Dedifferentiated amniotic fluid mesenchymal stem cell (primary cell): Measurements from ENCODE around the gene TRIM14.
"Not testable (repeated sequence)": the region's sequence is repeated elsewhere in the genome, so short reads cannot be mapped to it uniquely, and the experiment has no call there.

Experiments
- DNase-seq: peaks from one replicate; pipeline ENCODE4 v3.0.0-alpha.2; 2016; ENCODE audit errors: extremely low spot score

TRIM14 gene

DNA sequence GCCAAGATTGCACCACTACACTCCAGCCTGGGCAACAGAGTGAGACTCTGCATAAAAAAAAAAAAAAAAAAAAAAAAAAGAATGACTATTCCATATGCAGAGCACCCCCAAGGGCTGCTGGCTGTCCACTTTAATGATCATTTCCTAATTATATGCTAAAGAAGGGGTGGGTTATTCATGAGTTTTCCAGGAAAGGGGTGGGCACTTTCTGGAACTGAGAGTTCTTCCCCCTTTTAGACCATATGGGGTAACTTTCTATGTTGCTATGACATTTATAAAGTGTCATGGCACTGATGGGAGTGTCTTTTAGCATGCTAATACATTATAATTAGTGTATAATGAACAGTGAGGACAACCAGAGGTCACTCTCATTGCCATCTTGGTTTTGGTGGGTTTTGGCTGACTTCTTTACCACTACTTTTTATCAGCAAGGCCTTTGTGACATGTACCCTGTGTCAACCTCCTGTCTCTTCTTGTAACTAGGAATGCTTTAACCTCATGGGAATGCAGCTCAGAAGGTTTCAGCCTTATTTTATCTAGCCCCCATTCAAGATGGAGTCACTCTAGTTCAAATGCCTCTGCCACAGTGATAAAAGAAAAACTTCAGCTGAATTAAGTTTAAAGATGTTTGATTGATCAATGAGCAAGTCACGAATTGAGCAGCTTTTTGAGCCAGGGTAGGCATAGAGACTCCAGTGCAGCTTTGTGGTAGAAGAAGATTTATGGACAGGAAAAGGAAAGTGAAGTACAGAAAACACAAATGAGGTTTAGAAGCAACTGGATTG is 69.5 kb downstream of the TRIM14 start:
- DNase-seq: no peak

GRCh38 chr9:98047002-98047401 is 72.0 kb downstream of the TRIM14 start:
- DNase-seq: no peak

- no peak for DNase-seq
Measured at GRCh38 chr9:98046180-98046543, 72.9 kb downstream of the TRIM14 start.

GRCh38 chr9:98045234-98046179 is 73.5 kb downstream of the TRIM14 start:
- DNase-seq: no peak

- no peak for DNase-seq
Measured at GRCh38 chr9:98043915-98044314, 75.1 kb downstream of the TRIM14 start.

DNA sequence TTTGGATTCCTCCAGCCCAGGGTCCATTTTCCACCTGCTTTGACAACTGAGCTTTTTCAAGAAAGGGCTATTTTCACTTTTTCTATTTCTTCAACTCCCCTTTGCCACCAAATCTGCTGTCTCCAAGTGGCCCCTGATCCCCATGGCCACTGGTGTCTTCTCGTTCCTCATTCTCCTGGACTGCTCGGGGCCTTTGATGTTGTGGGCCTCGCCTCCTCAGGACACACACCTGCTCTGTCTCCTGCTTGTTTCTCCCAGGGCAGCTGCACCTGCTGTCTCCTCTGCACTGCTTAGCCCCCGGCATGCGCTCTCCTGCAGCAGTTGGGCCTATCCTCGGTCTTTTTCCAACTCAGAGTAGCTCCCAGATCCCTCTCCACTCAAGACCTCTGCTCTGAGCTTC is 78.8 kb downstream of the TRIM14 start:
- no peak for DNase-seq

- no peak for DNase-seq
Measured at GRCh38 chr9:98039607-98040017, 79.4 kb downstream of the TRIM14 start.

- DNase-seq: no peak
Measured at GRCh38 chr9:98038958-98039357, 80.1 kb downstream of the TRIM14 start.

DNA sequence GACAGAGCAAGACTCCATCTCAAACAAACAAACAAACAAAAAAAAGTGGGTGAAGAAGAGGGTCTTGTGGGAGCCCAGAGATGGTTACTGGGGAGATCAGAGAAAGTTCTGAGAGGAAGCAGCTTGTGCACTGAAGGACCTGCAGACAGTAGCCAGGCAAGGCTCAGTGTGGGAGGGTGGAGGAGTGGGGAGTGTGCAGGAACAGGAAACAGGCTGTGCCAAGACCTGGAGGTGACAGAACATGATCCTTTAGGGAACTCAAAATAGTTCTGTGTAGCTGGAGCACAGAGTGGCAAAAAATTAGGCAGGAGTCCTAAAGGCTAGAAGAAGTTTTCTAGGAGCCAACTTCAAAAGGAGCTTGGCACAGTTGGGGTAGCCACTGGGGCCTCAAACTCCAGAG is 81.7 kb downstream of the TRIM14 start:
- DNase-seq: no peak

DNA sequence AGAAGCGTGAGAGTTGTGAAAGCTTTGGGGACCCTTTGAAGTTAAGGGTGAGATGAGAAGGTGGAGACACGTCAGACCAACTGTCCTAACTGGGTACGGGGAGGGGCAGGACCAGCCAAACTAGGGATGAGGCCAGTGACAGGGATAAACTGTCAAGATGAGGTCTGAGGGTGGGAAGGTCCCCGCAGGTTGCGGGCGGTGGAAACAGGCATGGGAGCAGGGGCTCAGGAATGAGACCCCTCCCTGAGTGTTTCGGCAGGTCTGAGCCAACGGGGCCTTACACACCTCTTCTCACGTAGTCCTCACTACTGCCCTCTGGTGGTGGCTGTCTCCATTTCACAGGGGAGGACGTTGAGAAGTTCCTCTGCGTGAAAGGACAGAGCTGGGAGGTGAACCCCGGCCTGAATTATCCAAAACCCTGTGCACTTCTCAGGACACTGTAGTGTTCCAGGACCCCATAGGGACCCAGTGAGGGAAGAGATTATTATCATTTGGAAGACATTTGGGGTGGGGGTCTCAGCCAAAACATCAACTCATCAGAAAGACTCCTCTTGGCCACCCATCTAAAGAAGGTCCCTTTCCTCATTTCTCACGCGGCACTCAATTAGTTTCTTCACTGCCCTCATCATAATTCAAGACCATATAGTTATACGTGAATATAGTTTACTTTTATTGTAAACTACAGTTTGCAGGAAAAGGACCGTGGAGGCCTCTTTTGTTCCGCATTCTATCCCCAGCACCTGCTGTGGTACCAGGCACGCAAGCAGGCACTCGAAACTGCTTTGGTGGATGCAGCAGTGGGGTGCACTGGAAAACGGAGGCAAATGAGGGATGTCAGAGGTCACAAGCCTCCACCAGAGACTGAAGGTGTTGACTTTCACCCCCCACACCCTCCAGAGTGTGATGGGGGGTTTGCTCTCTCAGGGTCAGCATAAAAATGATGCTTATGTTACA is 84.2 kb downstream of the TRIM14 start:
- peak; percentile 62 for DNase-seq

DNA sequence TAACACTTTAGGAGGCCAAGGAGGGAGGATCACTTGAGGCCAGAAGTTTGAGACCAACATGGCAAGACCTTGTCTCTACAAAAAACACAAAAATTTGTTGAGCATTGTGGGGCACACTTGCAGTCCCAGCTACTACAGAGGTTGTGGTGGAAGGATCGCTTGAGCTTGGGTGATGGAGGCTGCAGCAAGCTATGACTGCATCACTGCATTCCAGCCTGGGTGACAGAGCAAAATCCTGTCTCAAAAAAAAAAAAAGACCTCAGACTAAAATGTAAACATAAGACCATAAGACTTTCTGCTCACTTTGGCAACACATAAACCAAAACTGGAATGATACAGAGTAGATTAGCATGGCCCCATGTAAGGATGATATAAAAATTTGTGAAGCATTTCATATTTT is 87.1 kb downstream of the TRIM14 start:
- DNase-seq: no peak

- DNase-seq: no peak
Measured at GRCh38 chr9:98031169-98031568, 87.9 kb downstream of the TRIM14 start.

DNA sequence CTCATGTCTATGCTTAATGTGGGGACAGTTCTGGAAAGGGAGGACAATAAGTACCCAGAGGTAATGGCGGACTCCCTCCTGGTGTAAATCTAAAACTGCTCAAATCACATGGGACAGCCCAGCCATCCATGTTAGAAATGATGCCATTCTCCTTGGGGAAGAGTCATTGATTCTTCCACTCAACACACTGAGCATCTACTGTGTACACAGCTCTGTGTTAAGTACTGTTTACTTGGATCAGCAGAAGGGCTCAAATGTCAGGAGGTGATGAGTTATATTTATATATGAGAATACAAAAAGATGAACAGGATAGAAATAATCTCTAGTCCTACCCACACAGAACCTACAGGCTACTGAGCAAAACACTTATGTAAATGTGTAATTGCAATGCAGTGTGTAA is 94.3 kb downstream of the TRIM14 start:
- DNase-seq: no peak

DNA sequence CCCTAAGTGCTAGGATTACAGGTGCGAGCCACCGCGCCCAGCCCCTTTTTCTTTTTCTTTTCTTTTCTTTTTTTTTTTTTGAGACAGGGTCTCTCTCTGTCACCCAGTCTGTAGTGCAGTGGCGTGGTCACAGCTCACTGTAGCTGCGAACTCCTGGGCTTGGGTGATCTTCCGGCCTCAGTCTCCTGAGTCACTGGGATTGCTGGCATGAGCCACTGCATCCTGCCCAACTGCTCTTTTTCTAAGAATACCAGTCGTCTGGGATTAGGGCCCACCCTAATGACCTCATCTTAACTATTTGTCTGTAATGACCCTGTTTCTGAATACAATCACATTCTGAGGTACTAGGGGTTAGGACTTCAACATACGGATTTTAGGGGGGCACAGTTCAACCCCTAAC is 96.6 kb downstream of the TRIM14 start:
- DNase-seq: no peak

DNA sequence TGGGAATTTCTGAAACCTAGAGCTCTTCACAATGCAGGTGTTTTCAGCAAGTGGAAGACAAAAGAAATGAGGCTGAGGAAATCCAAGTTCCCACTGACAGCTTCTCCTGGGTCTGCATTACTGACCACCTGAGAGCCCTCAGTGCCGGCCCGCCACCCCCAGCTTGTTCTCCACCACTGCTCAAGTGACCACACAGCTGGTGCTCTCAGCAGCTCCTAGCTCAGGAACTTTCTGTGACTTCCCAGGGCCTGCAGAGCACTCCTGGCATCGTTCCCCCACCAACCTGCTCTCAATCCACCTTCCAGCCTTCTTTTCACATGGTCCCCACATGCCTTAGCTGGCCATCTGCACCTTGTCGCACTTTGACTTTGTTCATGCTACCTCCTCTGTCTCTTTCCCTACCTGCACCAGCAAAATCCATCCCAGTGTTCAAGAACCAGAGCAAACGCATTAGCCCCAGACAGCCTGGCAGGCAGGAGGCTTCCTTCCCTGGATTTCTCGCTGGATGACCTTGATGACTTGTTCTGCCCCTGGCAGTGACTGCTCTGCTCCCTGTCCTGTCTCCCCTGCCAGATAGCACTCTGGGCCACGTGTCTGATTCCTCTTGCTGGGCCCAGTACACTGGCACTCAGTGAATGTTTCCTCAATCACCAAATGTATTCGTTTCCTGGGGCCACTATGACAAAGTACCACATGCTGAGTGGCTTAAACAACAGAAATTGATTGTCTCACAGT is 97.5 kb downstream of the TRIM14 start:
- DNase-seq: no peak

- DNase-seq: no peak
Measured at GRCh38 chr9:98020476-98021145, 98.4 kb downstream of the TRIM14 start.

- not testable (repeated sequence) for DNase-seq
Measured at GRCh38 chr9:98019869-98020268, 99.2 kb downstream of the TRIM14 start.
